HG03060 (cell line): ENCODE data around the gene CLDND2.

ENCODE experiments used
- ATAC-seq: cut with Tn5 transposase; IDR thresholded peaks from one replicate; pipeline ENCODE4 v1.9.1; 2021; ENCODE audit warnings: low read depth, moderate number of reproducible peaks; ENCODE audit not compliant: unreplicated experiment

Gene CLDND2

GRCh38 chr19:51337141-51337860 lies 31.5 kb downstream of the CLDND2 start:
- no peak for ATAC-seq

- no peak for ATAC-seq
These were observed 34.9 kb downstream of the CLDND2 start for GRCh38 chr19:51333836-51334460.

GRCh38 chr19:51331716-51332115 lies 37.1 kb downstream of the CLDND2 start:
- ATAC-seq = no peak

- ATAC-seq = no peak
These were observed 37.6 kb downstream of the CLDND2 start for GRCh38 chr19:51331193-51331592.

- ATAC-seq = no peak
These were observed 38.4 kb downstream of the CLDND2 start for GRCh38 chr19:51330366-51330765.

- no peak for ATAC-seq
These were observed 39.4 kb downstream of the CLDND2 start for GRCh38 chr19:51329411-51329810.

- no peak for ATAC-seq
These were observed 41.5 kb downstream of the CLDND2 start for GRCh38 chr19:51327066-51328001.

GRCh38 chr19:51326216-51327065 lies 42.4 kb downstream of the CLDND2 start:
- no peak for ATAC-seq

GRCh38 chr19:51325161-51325976 lies 43.4 kb downstream of the CLDND2 start:
- ATAC-seq = no peak

- ATAC-seq = no peak
These were observed 44.7 kb downstream of the CLDND2 start for GRCh38 chr19:51324167-51324481.

GRCh38 chr19:51323481-51324166 lies 45.2 kb downstream of the CLDND2 start:
- no peak for ATAC-seq

GRCh38 chr19:51321799-51322198 lies 47.0 kb downstream of the CLDND2 start:
- ATAC-seq = no peak

- ATAC-seq = no peak
These were observed 48.5 kb downstream of the CLDND2 start for GRCh38 chr19:51320280-51320657.

- no peak for ATAC-seq
These were observed 49.0 kb downstream of the CLDND2 start for GRCh38 chr19:51319649-51320279.

- no peak for ATAC-seq
These were observed 49.8 kb downstream of the CLDND2 start for GRCh38 chr19:51318687-51319648.

GRCh38 chr19:51317968-51318367 lies 50.8 kb downstream of the CLDND2 start:
- no peak for ATAC-seq

GRCh38 chr19:51317376-51317775 lies 51.4 kb downstream of the CLDND2 start:
- no peak for ATAC-seq
